Measurements from ENCODE around the gene PLPPR1.
A peak's percentile ranks its signal among the peaks of the same experiment; 100 is the strongest.

DNA sequence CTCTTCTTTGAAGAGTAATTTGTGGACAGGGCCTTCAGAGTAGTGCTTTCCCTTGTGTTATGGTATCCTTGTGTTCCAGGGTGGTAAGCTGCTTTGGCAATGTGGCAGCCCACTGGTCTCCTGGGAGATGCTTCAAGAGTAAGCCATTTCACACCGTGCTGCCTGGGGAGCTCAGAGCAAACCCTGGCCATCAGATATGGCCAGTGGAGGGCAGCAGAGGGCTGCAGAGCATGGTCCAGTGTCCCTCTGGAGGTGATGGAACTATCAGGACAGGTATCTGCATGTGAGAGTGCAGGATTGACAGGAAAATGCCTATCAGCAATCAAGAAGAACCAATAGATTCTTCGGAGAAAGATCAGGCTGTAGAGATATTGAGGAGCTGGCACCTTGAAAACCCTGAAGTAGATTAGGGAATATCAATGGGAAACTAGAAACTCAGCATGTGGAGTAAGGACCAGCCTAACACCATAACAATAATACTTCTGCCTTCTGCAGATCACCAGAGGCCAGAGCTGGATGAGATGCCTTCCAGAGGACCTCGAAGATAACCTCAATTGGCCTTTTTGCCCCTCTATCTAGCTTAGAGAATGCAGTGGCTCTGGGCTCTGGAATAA lies 90.8 kb downstream of the PLPPR1 start:
- TF ChIP-seq, protein P1, sequence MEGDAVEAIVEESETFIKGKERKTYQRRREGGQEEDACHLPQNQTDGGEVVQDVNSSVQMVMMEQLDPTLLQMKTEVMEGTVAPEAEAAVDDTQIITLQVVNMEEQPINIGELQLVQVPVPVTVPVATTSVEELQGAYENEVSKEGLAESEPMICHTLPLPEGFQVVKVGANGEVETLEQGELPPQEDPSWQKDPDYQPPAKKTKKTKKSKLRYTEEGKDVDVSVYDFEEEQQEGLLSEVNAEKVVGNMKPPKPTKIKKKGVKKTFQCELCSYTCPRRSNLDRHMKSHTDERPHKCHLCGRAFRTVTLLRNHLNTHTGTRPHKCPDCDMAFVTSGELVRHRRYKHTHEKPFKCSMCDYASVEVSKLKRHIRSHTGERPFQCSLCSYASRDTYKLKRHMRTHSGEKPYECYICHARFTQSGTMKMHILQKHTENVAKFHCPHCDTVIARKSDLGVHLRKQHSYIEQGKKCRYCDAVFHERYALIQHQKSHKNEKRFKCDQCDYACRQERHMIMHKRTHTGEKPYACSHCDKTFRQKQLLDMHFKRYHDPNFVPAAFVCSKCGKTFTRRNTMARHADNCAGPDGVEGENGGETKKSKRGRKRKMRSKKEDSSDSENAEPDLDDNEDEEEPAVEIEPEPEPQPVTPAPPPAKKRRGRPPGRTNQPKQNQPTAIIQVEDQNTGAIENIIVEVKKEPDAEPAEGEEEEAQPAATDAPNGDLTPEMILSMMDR (IDR thresholded peaks at IDR 0.05): peak; percentile 66 to 76 (median 72)
- TF ChIP-seq POLR2A (IDR thresholded peaks at IDR 0.05): no peak
